DMS79 treated with DMSO at 0.1 percent for 48 hours (cell line): Measurements from ENCODE around the gene TMOD3.
"Not testable (repeated sequence)": the region's sequence is repeated elsewhere in the genome, so short reads cannot be mapped to it uniquely, and the experiment has no call there.

Experiments
- DNase-seq: peaks from one replicate; lab custom pipeline; 2025; lab: John Stamatoyannopoulos, UW

Gene TMOD3

DNA sequence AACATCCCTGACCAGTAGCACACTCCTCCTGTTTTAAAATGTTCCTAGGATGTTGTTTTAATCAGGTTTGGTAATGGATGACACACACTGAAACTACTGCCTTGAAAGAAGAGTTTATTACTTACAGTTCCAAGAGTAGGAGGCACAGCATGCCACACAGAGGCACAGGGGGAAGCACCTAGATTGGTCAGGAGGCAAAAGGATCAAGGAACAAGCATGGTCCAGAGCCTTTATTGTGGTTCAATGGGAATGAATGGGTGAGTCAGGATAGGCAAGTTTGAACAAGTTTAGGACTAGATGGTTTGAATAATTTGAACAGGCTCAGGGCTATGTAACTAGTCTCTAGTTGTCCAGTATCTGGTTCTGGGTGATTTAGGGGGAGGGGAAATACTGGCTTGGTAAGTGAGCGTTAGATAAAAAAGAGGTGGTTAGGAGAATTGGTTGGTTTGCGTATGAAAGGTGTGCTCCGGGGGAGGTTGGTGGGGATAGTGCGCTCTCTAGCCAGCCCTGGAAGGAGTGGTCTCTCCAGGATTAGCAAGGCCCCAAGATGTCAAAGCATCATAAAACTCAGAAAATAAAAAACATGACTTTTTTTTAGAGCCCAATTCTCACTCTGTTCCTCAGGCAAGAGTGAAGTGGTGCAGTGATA, 35.1 kb downstream of the TMOD3 start:
- DNase-seq: no peak

GRCh38 chr15:51865317-51865716, 35.9 kb downstream of the TMOD3 start:
- no peak for DNase-seq

DNA sequence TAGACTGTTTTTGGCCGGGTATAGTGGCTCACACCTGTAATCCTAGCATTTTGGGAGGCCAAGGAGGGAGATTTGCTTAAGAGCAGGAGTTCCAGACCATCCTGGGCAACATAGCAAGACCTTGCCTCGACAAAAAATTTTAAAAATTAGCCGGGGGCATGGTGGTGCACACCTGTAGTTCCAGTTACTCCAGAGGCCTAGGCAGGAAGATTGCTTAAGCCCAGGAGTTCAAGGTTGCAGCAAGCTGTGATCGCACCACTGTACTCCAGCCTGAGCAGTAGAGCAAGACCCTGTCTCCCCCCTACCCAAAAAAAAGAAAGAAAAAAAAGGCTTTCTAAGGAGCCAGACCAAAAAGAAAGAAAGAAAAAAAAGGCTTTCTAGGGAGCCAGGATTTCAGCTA, 36.7 kb downstream of the TMOD3 start:
- DNase-seq: no peak

DNA sequence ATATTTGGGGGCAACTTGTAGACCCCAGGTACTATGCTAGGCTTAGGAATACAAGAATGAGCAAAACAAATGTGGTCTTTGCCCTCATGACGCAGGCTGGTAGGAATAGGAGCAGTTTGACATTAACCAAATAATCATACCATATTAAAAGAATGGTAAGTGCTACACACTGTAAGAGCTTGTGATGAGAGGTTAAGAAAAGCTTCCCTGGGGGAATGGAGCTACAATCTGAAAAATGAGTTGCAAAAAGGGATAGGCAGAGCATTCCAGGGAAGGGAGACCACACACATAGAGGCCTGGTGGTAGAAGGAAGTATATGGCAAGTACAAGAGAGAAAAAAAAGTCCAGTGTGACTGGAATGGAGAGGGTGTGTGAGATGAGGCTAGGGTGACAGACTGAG, 37.3 kb downstream of the TMOD3 start:
- no peak for DNase-seq

GRCh38 chr15:51869060-51869421, 39.6 kb downstream of the TMOD3 start:
- DNase-seq: no peak

- DNase-seq: no peak
These were observed 41.3 kb downstream of the TMOD3 start for GRCh38 chr15:51870774-51871173.

- no peak for DNase-seq
These were observed 45.5 kb downstream of the TMOD3 start for GRCh38 chr15:51874751-51875644.

GRCh38 chr15:51876169-51876568, 46.7 kb downstream of the TMOD3 start:
- no peak for DNase-seq

- DNase-seq: no peak
These were observed 49.3 kb downstream of the TMOD3 start for GRCh38 chr15:51878446-51879386.

DNA sequence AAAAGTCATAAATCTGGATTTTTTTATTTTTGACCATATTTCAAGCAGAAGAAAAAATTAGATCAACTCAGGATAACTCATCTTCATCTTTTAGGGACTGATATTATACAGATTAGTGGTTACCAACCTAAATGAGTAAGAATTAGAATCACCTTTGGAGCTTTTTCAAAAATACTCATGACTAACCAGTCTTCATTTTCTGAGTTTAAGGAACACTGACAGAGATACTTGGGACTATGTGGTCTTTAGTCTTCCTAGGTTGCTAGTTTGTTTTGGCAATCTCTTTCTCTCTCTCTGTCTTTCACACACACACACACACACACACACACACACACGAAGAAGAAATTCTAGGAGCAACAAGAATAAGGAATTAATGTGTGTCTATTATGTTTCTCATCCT, 50.1 kb downstream of the TMOD3 start:
- DNase-seq: no peak

DNA sequence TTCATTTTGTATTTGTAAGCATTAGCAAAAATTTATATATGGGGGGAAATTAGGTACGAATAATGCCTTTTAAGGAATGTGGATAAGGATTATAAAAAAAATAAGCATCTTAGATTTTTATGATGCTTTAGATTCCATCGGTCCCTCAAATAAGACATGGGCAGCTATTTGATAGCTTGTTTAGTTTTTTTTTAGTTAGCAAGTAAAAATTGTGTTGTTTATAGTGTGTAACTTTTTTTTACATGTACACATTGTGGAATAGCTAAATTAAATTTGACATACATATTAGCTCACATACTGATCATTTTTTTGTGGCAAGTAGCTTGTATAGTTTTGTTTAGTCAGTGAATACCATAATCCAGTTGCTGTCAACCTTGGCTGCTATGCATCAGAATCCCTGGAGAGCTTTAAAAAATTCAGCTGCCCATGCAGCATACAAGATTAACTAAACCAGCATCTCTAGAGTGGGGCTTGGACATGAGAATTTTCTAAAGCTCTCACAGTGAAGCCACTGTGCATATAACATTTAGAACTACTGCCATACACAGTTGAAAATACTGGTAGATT, 53.9 kb downstream of the TMOD3 start:
- no peak for DNase-seq

DNA sequence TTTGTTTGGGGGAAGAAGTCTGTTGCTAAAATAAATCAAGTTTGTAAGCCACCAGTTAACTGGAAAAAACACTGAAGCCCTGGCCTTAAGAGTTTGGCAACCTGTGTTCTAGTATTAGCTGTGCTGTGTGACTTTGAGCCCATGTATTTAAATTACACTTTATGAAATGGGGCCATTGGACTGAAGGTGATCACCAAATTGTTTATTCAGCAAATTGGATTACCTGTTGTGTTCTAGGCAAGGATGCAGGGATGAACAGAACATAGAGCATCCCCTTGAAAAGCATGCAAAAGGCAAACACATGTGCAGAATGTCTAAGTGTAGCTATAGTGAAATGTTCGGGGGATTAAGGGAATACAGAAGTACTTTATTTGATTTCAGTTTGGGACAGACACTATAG, 54.6 kb downstream of the TMOD3 start:
- no peak for DNase-seq

DNA sequence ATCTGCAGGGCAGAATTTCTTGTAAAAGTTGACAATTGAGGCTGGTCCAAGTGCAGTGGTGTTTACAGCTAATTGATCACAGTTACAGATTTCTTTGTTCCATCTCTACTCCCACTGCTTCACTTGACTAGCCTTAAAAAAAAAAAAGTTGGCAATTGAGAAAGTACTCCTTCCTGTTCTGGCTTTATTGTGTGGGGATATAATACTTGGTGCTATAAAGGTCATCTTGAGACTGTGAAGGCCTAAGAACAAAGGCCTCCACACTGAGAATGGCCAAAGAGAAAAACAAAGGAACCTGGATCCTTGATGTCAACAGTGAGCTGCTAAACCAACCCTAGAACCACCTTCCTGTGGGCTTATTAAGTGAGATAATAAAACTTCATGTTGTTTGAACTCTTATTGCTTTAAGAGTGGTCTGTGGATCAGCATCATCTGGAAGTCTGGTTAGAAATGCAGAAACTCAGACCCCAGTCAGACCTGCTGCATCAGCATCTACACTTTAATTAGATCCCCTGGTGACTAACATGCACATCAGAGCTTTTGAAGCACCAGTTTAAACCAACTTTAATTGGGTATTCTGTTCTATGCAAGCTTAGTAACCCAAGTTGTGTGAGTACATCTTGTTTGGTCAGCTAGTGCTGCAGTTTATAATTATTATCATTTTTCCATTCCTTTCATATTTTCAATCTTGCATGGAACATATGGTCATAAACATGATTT, 55.2 kb downstream of the TMOD3 start:
- no peak for DNase-seq

GRCh38 chr15:51885758-51886157, 56.3 kb downstream of the TMOD3 start:
- DNase-seq: not testable (repeated sequence)

GRCh38 chr15:51887887-51888592, 58.6 kb downstream of the TMOD3 start:
- no peak for DNase-seq

GRCh38 chr15:51888593-51889195, 59.2 kb downstream of the TMOD3 start:
- DNase-seq: no peak

DNA sequence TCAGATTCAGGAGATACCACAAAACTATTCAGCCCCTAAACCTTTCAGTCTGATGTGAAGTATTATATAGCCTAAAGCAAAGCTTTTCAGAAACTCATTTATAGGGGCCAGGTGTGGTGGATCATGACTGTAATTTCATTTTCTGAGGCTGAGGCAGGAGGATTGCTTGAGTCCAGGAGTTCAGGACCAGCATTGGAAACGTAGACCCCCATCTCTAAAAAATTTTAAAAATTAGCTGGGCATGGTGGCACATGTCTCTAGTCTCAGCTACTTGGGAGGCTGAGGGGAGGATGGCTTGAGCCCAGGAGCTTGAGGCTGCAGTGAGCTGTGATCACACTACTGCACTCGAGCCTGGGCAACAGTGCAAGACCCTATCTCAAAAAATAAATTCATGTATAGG, 60.0 kb downstream of the TMOD3 start:
- no peak for DNase-seq

DNA sequence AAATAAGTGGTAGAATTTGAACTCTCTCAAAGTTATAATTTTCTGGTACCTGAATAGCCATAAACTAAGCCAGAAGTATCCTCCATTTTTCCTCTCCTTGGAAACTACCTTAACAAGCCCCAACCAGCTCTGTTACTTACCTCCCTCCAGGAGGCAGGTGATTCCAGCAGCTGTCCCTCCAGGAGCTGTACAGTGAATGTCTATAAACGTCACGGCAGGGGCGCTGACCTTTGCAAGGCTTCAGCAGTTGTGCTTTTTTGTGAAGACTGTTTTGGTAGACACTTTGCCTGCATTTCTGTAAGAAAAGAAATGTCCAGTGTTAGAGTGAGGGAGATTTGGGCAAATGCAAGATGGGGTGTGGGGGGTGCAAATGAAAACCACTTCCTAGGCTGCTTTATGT, 75.0 kb downstream of the TMOD3 start:
- no peak for DNase-seq

DNA sequence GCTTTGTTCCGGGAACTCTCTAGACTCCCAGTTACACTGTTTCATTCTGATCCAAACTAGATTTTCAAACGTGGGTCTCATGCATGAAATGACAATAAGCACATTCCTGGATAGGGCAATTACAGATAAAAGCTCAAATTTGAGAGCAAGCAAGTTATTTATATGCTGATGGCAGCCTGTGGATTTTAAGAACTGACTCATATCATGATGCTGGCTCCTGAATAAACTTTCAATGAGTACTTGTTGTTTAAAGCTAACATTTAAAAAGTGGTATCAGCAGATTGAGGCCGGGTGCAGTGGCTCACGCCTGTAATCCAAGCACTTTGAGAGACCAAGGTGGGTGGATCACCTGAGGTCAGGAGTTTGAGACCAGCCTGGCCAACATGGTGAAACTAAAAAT, 75.5 kb downstream of the TMOD3 start:
- no peak for DNase-seq

- DNase-seq: no peak
These were observed 77.8 kb downstream of the TMOD3 start for GRCh38 chr15:51907136-51907862.
